ENCODE results near the gene MINDY4B.

DNA sequence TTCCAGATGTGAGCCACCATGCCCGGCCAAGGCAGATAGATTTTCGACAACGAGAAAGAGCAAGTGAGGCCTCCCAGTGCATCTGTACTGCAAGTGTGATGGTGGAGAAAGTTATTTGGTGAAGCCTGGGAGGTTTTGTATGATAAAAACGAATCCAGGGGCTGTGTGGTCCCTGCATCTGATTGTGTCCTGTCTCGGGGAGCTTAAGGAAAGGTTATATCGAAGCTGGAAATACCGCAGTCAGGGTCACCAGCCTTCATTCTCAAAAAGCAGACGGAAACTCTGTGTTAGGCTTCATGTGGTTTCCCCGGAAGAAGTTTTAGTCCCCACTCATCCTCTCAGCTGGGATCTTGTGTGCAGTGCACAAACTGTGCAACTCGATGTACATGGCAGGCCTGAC lies 3.4 kb downstream of the MINDY4B start:
- TF ChIP-seq, protein P1, sequence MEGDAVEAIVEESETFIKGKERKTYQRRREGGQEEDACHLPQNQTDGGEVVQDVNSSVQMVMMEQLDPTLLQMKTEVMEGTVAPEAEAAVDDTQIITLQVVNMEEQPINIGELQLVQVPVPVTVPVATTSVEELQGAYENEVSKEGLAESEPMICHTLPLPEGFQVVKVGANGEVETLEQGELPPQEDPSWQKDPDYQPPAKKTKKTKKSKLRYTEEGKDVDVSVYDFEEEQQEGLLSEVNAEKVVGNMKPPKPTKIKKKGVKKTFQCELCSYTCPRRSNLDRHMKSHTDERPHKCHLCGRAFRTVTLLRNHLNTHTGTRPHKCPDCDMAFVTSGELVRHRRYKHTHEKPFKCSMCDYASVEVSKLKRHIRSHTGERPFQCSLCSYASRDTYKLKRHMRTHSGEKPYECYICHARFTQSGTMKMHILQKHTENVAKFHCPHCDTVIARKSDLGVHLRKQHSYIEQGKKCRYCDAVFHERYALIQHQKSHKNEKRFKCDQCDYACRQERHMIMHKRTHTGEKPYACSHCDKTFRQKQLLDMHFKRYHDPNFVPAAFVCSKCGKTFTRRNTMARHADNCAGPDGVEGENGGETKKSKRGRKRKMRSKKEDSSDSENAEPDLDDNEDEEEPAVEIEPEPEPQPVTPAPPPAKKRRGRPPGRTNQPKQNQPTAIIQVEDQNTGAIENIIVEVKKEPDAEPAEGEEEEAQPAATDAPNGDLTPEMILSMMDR (IDR thresholded peaks at IDR 0.05) = no peak
- no peak for TF ChIP-seq POLR2A (IDR thresholded peaks at IDR 0.05)
